ENCODE data around the gene PIGK.

DNA sequence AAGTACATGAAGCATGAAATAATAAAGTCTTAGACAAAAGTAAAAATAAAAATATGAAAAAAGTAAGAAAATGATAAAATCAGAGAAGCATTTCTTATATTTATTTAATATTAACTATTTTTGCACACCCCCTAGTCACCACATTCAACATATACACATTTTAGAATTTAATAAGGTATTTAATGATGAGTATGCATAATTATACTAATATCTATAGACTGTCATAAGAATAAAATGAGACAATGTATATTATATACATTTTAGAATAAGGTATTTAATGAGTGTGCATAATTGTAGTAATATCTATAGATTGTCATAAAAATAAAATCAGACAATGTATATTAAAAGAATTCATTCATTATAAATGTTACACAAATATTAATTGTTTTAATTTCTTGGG is 18.9 kb downstream of the PIGK start:
- no peak for TF ChIP-seq CTCF (IDR thresholded peaks at IDR 0.05 in 2 of 3, conservative IDR thresholded peaks at IDR 0.05 in 1 of 3; ENCODE audit: control insufficient read depth in 2 of 3, extremely low read depth in 1 of 3, insufficient read depth in 1 of 3, low read depth in 3 of 3, low read length in 3 of 3)
- no peak for TF ChIP-seq POLR2A (IDR thresholded peaks at IDR 0.05; ENCODE audit: low read depth, low read length)
- TF ChIP-seq POLR2AphosphoS2 (IDR thresholded peaks at IDR 0.05; ENCODE audit: low read depth, low read length): no peak
- no peak for TF ChIP-seq KDM1A (IDR thresholded peaks at IDR 0.05; ENCODE audit: borderline replicate concordance)
- TF ChIP-seq, protein P1, sequence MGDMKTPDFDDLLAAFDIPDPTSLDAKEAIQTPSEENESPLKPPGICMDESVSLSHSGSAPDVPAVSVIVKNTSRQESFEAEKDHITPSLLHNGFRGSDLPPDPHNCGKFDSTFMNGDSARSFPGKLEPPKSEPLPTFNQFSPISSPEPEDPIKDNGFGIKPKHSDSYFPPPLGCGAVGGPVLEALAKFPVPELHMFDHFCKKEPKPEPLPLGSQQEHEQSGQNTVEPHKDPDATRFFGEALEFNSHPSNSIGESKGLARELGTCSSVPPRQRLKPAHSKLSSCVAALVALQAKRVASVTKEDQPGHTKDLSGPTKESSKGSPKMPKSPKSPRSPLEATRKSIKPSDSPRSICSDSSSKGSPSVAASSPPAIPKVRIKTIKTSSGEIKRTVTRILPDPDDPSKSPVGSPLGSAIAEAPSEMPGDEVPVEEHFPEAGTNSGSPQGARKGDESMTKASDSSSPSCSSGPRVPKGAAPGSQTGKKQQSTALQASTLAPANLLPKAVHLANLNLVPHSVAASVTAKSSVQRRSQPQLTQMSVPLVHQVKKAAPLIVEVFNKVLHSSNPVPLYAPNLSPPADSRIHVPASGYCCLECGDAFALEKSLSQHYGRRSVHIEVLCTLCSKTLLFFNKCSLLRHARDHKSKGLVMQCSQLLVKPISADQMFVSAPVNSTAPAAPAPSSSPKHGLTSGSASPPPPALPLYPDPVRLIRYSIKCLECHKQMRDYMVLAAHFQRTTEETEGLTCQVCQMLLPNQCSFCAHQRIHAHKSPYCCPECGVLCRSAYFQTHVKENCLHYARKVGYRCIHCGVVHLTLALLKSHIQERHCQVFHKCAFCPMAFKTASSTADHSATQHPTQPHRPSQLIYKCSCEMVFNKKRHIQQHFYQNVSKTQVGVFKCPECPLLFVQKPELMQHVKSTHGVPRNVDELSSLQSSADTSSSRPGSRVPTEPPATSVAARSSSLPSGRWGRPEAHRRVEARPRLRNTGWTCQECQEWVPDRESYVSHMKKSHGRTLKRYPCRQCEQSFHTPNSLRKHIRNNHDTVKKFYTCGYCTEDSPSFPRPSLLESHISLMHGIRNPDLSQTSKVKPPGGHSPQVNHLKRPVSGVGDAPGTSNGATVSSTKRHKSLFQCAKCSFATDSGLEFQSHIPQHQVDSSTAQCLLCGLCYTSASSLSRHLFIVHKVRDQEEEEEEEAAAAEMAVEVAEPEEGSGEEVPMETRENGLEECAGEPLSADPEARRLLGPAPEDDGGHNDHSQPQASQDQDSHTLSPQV (IDR thresholded peaks at IDR 0.05): no peak
- TF ChIP-seq ZBTB11 (CRISPR knock-in tag; IDR thresholded peaks at IDR 0.05): no peak
- TF ChIP-seq SIN3A (IDR thresholded peaks at IDR 0.05; ENCODE audit: low read depth, low read length): no peak
- TF ChIP-seq, protein P2, sequence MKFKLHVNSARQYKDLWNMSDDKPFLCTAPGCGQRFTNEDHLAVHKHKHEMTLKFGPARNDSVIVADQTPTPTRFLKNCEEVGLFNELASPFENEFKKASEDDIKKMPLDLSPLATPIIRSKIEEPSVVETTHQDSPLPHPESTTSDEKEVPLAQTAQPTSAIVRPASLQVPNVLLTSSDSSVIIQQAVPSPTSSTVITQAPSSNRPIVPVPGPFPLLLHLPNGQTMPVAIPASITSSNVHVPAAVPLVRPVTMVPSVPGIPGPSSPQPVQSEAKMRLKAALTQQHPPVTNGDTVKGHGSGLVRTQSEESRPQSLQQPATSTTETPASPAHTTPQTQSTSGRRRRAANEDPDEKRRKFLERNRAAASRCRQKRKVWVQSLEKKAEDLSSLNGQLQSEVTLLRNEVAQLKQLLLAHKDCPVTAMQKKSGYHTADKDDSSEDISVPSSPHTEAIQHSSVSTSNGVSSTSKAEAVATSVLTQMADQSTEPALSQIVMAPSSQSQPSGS (IDR thresholded peaks at IDR 0.05; ENCODE audit: low read length): no peak
- TF ChIP-seq RAD21 (IDR thresholded peaks at IDR 0.05; ENCODE audit: insufficient read depth, low read depth, low read length): no peak
- TF ChIP-seq JUNB (IDR thresholded peaks at IDR 0.05): no peak
- TF ChIP-seq BHLHE40 (IDR thresholded peaks at IDR 0.05; ENCODE audit: borderline replicate concordance in 1 of 2, low read depth in 2 of 2, low read length in 1 of 2): no peak
- TF ChIP-seq ESRRA (IDR thresholded peaks at IDR 0.05; ENCODE audit: low read length): no peak
- TF ChIP-seq FOXK2 (IDR thresholded peaks at IDR 0.05): no peak
- no peak for TF ChIP-seq EZH2 (IDR thresholded peaks at IDR 0.05; ENCODE audit: borderline replicate concordance, control insufficient read depth, low read depth, low read length)

All from GM12878 (cell line).